SK-N-SH (cell line): ENCODE results near the gene UNC93A. TPM values are rescaled to one million over a fixed set of nuclear protein-coding genes. Genes with fewer than 3 reads are reported as not detected.

Experiments
- CTCF ChIA-PET: fragments of 300-600, 350-600 bp; formaldehyde crosslinking; extraction: SDS; loops from one replicate; lab custom pipeline; 2021; lab: Yijun Ruan, JAX
- POLR2A ChIA-PET: fragments of 350-600 bp; sonication (Branson Sonifier 250); formaldehyde crosslinking; extraction: SDS; loops from one replicate; lab custom pipeline; 2020; ENCODE audit warnings: antibody characterized with exemption, inconsistent platforms; lab: Yijun Ruan, JAX
- DNase-seq: peaks from one replicate; pipeline ENCODE4 v3.0.0; 2012
- H2AFZ ChIP-seq: fragments of 200-600 bp; sonication (generic); 2 replicates; pipeline ENCODE4 v1.8.1; 2016; ENCODE audit warnings: antibody characterized with exemption, mild to moderate bottlenecking, low read depth
- H3F3A ChIP-seq: fragments of 200-600 bp; sonication (generic); replicated peaks from 2 replicates; pipeline ENCODE3; 2016; ENCODE audit warnings: antibody characterized with exemption, mild to moderate bottlenecking; ENCODE audit not compliant: insufficient read depth
- H3K27ac ChIP-seq, 2 experiments: fragments of 200-500 bp in 1 of 2; fragments of 200-600 bp in 1 of 2; sonication (Bioruptor generic) in 1 of 2; sonication (generic), shearing (Covaris generic) in 1 of 2; 2 replicates each; pipeline versions ENCODE4 v1.5.1 to v1.6.1; 2014 to 2016; ENCODE audit warnings: low read depth in 2 of 2, inconsistent platforms in 1 of 2, low read length in 1 of 2, mild to moderate bottlenecking in 1 of 2, mixed read lengths in 1 of 2
- H3K27me3 ChIP-seq: fragments of 200-600 bp; sonication (generic), shearing (Covaris generic); 2 replicates; pipeline ENCODE4 v1.6.1; 2016; ENCODE audit warnings: mixed run types; ENCODE audit not compliant: insufficient read depth
- H3K36me3 ChIP-seq, 2 experiments: fragments of 200-500 bp in 1 of 2; fragments of 200-600 bp in 1 of 2; sonication (Bioruptor generic) in 1 of 2; sonication (generic) in 1 of 2; replicated peaks in 1 of 2; 2 replicates each; pipeline versions ENCODE3 to v1.5.1; 2014 to 2016; ENCODE audit warnings: low read length in 1 of 2, mild to moderate bottlenecking in 1 of 2; ENCODE audit not compliant: insufficient read depth in 2 of 2, control insufficient read depth in 1 of 2
- H3K4me1 ChIP-seq, 2 experiments: fragments of 200-500 bp in 1 of 2; fragments of 200-600 bp in 1 of 2; sonication (Bioruptor generic) in 1 of 2; sonication (generic), shearing (Covaris generic) in 1 of 2; 2 replicates each; pipeline versions ENCODE4 v1.5.1 to v1.6.1; 2014 to 2016; ENCODE audit warnings: low read depth in 1 of 2, low read length in 1 of 2, mixed run types in 1 of 2; ENCODE audit not compliant: insufficient read depth in 2 of 2, control insufficient read depth in 1 of 2
- H3K4me2 ChIP-seq: fragments of 200-600 bp; sonication (generic), shearing (Covaris generic); 2 replicates; pipeline ENCODE4 v1.6.1; 2017; ENCODE audit warnings: mixed run types
- H3K4me3 ChIP-seq, 2 experiments: fragments of 200-500 bp in 1 of 2; fragments of 200-600 bp in 1 of 2; sonication (Bioruptor generic) in 1 of 2; sonication (generic), shearing (Covaris generic) in 1 of 2; 2 replicates each; pipeline versions ENCODE4 v1.5.1 to v1.8.1; 2014 to 2016; ENCODE audit warnings: low read depth in 2 of 2, inconsistent platforms in 1 of 2, low read length in 1 of 2, mild to moderate bottlenecking in 1 of 2, mixed read lengths in 1 of 2, moderate library complexity in 1 of 2
- H3K79me2 ChIP-seq: fragments of 200-600 bp; sonication (generic); 2 replicates; pipeline ENCODE4 v1.8.1; 2017; ENCODE audit warnings: mild to moderate bottlenecking; ENCODE audit not compliant: insufficient read depth
- H3K9ac ChIP-seq: fragments of 200-600 bp; sonication (generic); 2 replicates; pipeline ENCODE4 v1.6.1; 2017; ENCODE audit warnings: mixed run types
- H3K9me2 ChIP-seq: fragments of 200-600 bp; sonication (generic); 2 replicates; pipeline ENCODE4 v1.6.1; 2017; ENCODE audit warnings: mixed run types
- H3K9me3 ChIP-seq: fragments of 200-600 bp; sonication (generic); 2 replicates; pipeline ENCODE4 v1.6.1; 2017; ENCODE audit warnings: mixed run types, mild to moderate bottlenecking, moderate library complexity
- H4K20me1 ChIP-seq: fragments of 200-600 bp; sonication (generic); 2 replicates; pipeline ENCODE4 v1.6.1; 2017; ENCODE audit warnings: mild to moderate bottlenecking, mixed run types; ENCODE audit not compliant: insufficient read depth
- EP300 ChIP-seq, 2 experiments: IDR thresholded peaks; 2 replicates each; pipeline versions ENCODE4 v1.4.0 to v1.6.1; 2012; ENCODE audit warnings: borderline replicate concordance in 1 of 2, low read depth in 1 of 2, low read length in 1 of 2
- EZH2phosphoT487 ChIP-seq: fragments of 200-600 bp; sonication (generic); IDR thresholded peaks from 2 replicates; pipeline ENCODE4 v1.6.1; 2017; ENCODE audit warnings: low read depth, mixed run types, mild to moderate bottlenecking, antibody characterized with exemption, moderate library complexity, borderline replicate concordance
- FOSL2 ChIP-seq: IDR thresholded peaks from 2 replicates; pipeline ENCODE4 v1.4.0; 2012; ENCODE audit warnings: low read depth, mild to moderate bottlenecking, moderate library complexity, borderline replicate concordance
- FOXM1 ChIP-seq: IDR thresholded peaks from 2 replicates; pipeline ENCODE4 v1.4.0; 2012; ENCODE audit warnings: low read depth, mild to moderate bottlenecking
- GATA2 ChIP-seq: sonication (generic); formaldehyde crosslinking; IDR thresholded peaks from 2 replicates; pipeline ENCODE4 v1.5.0; 2020; ENCODE audit warnings: mild to moderate bottlenecking, missing genetic modification reagents
- JUND ChIP-seq: IDR thresholded peaks from 2 replicates; pipeline ENCODE4 v1.4.0; 2012
- MEF2A ChIP-seq: IDR thresholded peaks from 2 replicates; pipeline ENCODE4 v1.4.0; 2012; ENCODE audit warnings: low read depth, borderline replicate concordance
- MXI1 ChIP-seq: IDR thresholded peaks from 2 replicates; pipeline ENCODE4 v1.6.1; 2012; ENCODE audit warnings: mild to moderate bottlenecking, low read depth, low read length, improper control_type of control experiment
- NFIC ChIP-seq: IDR thresholded peaks from 2 replicates; pipeline ENCODE4 v1.4.0; 2012; ENCODE audit warnings: borderline replicate concordance
- NRF1 ChIP-seq: IDR thresholded peaks from 2 replicates; pipeline ENCODE4 v1.6.1; 2012; ENCODE audit warnings: low read depth, mild to moderate bottlenecking, low read length
- POLR2AphosphoS5 ChIP-seq: IDR thresholded peaks from 2 replicates; pipeline ENCODE4 v1.6.1; 2012; ENCODE audit warnings: low read depth, low read length
- RAD21 ChIP-seq: IDR thresholded peaks from 2 replicates; pipeline ENCODE4 v1.6.1; 2012; ENCODE audit warnings: mild to moderate bottlenecking, low read length
- RCOR1 ChIP-seq: fragments of 150-350 bp; IDR thresholded peaks from 2 replicates; pipeline ENCODE4 v1.6.1; 2017; ENCODE audit warnings: antibody characterized with exemption, low read length
- SIN3A ChIP-seq: IDR thresholded peaks from 2 replicates; pipeline ENCODE4 v1.6.1; 2012; ENCODE audit warnings: low read depth, mild to moderate bottlenecking, low read length, moderate library complexity, borderline replicate concordance
- TAF1 ChIP-seq: IDR thresholded peaks from 2 replicates; pipeline ENCODE4 v1.6.1; 2012; ENCODE audit warnings: low read depth, mild to moderate bottlenecking, low read length, moderate library complexity, borderline replicate concordance
- YY1 ChIP-seq: IDR thresholded peaks from 2 replicates; pipeline ENCODE4 v1.4.0; 2012; ENCODE audit warnings: low read depth, mild to moderate bottlenecking
- WGBS: methylation state at CpG from one replicate; pipeline ENCODE4 v1.1.6; 2017; ENCODE audit warnings: low lambda C conversion rate; 5-methylcytosine and 5-hydroxymethylcytosine counted together
- polyA plus RNA-seq, 3 experiments: library from polyadenylated mRNA; depleted of rRNA; stranded (reverse); fragments of >200 nt; gene quantifications; 2 replicates each; pipeline ENCODE4 v1.2.3, GENCODE V29; 2012
- TF ChIP-seq, protein P1 (sequence below): fragments of 150-350 bp; IDR thresholded peaks from 2 replicates; pipeline ENCODE4 v1.6.1; 2017; ENCODE audit warnings: antibody characterized with exemption, low read length, low read depth, borderline replicate concordance
- TF ChIP-seq, protein P2 (sequence below): IDR thresholded peaks from 2 replicates; pipeline ENCODE4 v1.4.0; 2012; ENCODE audit warnings: low read depth, borderline replicate concordance
- TF ChIP-seq, protein P3 (sequence below): fragments of 150-350 bp; IDR thresholded peaks from 2 replicates; pipeline ENCODE4 v1.6.1; 2016; ENCODE audit warnings: mild to moderate bottlenecking, low read depth, low read length
- TF ChIP-seq, protein P4 (sequence below): fragments of 200-600 bp; sonication (generic); IDR thresholded peaks from 2 replicates; pipeline ENCODE4 v1.6.1; 2017; ENCODE audit warnings: antibody characterized with exemption, mild to moderate bottlenecking, moderate library complexity
- TF ChIP-seq, protein P5 (sequence below): IDR thresholded peaks from 2 replicates; pipeline ENCODE4; 2012

Gene UNC93A
- polyA plus RNA-seq, 1 of the 3 experiments (the other 2 are of a cell fraction) = not detected

DNA sequence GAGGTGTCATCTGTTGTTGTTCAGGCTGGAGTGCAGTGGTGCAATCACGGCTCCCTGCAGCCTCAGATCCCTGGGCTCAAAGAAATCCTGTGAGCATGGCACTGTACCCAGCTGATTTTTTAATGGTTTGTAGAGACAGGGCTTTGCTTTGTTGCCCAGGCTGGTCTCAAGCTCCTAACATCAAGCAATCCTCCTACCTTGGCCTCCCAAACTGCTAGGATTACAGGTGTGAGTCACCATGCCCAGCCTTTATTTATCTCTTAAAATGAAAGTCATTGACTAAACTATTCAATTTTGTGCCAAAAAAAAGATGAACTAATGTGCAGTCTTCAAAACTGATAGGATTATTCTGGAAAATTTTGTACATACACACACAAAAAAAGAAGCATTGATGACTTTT lies 38.8 kb upstream of the UNC93A start:
- no peak overlapping the region for H3K4me3 ChIP-seq
- H3K9me3 ChIP-seq = no peaks in the 10 kb centered on the region
- 56% methylated on average over 1 of the region's 1 CpG for WGBS
- ChIA-PET CTCF (no interaction called here), POLR2A (no interaction called here)
- no peaks in the 10 kb centered on the region for H3K27me3 ChIP-seq
- no peaks in the 10 kb centered on the region for H4K20me1 ChIP-seq
- DNase-seq = no peak
- H2AFZ ChIP-seq = no peak overlapping the region
- no peaks in the 10 kb centered on the region for H3K79me2 ChIP-seq
- H3F3A ChIP-seq = no peaks in the 10 kb centered on the region
- TF ChIP-seq, protein P1, sequence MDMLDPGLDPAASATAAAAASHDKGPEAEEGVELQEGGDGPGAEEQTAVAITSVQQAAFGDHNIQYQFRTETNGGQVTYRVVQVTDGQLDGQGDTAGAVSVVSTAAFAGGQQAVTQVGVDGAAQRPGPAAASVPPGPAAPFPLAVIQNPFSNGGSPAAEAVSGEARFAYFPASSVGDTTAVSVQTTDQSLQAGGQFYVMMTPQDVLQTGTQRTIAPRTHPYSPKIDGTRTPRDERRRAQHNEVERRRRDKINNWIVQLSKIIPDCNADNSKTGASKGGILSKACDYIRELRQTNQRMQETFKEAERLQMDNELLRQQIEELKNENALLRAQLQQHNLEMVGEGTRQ = no peak
- no peak for TF ChIP-seq SIN3A
- no peak for TF ChIP-seq TAF1
- no peak for TF ChIP-seq FOSL2
- no peak for TF ChIP-seq GATA2
- no peak overlapping the region for H3K4me2 ChIP-seq
- no peaks in the 10 kb centered on the region for H3K9me2 ChIP-seq
- no peaks in the 10 kb centered on the region for H3K36me3 ChIP-seq
- no peak overlapping the region for H3K9ac ChIP-seq
- H3K4me1 ChIP-seq = peaks cover 0 to 6% of the 10 kb centered on the region in 2 experiments; a peak in 1 of 4 replicates
- H3K27ac ChIP-seq = no peak overlapping the region

DNA sequence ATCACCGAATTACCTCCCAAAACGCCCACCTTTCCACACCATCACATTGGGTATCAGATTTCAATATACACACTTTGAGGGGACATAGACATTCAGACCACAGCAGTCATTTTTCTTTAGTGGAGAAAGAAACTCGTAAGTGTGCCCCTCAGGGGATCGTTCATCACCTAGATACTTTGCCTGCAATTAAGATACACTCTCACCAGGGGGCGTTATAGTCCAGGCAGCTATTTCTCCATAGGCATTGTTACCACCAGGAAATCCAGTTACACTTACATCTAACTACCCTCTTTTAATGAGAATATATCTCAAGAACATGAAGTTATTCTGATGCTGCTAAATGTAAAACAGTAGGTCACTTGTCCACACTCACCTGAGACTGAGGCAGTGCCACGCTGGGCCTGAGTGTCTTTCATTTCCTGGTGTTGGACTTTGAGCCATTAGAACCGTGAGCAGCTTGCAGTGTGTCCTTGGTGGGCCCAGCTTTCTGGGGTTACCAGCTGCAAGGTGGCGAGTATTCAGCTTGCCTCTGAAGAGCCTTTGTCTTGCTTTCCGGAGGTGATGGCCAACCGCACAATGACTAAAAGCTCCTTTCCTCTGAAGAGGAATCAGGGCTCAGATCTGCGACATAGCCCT lies 35.1 kb upstream of the UNC93A start:
- H3F3A ChIP-seq = no peaks in the 10 kb centered on the region
- no peaks in the 10 kb centered on the region for H3K79me2 ChIP-seq
- H4K20me1 ChIP-seq = no peaks in the 10 kb centered on the region
- no peak for DNase-seq
- no peak for TF ChIP-seq EP300 (IDR thresholded peaks at IDR 0.05; ENCODE audit: borderline replicate concordance in 1 of 2, low read depth in 1 of 2, low read length in 1 of 2)
- no peak for TF ChIP-seq SIN3A
- TF ChIP-seq, protein P2, sequence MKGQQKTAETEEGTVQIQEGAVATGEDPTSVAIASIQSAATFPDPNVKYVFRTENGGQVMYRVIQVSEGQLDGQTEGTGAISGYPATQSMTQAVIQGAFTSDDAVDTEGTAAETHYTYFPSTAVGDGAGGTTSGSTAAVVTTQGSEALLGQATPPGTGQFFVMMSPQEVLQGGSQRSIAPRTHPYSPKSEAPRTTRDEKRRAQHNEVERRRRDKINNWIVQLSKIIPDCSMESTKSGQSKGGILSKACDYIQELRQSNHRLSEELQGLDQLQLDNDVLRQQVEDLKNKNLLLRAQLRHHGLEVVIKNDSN = no peak
- TF ChIP-seq NFIC = no peak
- TF ChIP-seq, protein P3, sequence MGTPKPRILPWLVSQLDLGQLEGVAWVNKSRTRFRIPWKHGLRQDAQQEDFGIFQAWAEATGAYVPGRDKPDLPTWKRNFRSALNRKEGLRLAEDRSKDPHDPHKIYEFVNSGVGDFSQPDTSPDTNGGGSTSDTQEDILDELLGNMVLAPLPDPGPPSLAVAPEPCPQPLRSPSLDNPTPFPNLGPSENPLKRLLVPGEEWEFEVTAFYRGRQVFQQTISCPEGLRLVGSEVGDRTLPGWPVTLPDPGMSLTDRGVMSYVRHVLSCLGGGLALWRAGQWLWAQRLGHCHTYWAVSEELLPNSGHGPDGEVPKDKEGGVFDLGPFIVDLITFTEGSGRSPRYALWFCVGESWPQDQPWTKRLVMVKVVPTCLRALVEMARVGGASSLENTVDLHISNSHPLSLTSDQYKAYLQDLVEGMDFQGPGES = no peak
- no peak for TF ChIP-seq FOSL2
- TF ChIP-seq POLR2AphosphoS5 = no peak
- no peak for TF ChIP-seq MXI1
- TF ChIP-seq RCOR1 = no peak
- TF ChIP-seq MEF2A = no peak
- no peak for TF ChIP-seq GATA2
- TF ChIP-seq, protein P4, sequence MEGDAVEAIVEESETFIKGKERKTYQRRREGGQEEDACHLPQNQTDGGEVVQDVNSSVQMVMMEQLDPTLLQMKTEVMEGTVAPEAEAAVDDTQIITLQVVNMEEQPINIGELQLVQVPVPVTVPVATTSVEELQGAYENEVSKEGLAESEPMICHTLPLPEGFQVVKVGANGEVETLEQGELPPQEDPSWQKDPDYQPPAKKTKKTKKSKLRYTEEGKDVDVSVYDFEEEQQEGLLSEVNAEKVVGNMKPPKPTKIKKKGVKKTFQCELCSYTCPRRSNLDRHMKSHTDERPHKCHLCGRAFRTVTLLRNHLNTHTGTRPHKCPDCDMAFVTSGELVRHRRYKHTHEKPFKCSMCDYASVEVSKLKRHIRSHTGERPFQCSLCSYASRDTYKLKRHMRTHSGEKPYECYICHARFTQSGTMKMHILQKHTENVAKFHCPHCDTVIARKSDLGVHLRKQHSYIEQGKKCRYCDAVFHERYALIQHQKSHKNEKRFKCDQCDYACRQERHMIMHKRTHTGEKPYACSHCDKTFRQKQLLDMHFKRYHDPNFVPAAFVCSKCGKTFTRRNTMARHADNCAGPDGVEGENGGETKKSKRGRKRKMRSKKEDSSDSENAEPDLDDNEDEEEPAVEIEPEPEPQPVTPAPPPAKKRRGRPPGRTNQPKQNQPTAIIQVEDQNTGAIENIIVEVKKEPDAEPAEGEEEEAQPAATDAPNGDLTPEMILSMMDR = no peak
- no peak for TF ChIP-seq JUND
- no peak for TF ChIP-seq EZH2phosphoT487
- TF ChIP-seq YY1 = no peak
- no peak for TF ChIP-seq FOXM1
- TF ChIP-seq NRF1 = no peak
- TF ChIP-seq, protein P5, sequence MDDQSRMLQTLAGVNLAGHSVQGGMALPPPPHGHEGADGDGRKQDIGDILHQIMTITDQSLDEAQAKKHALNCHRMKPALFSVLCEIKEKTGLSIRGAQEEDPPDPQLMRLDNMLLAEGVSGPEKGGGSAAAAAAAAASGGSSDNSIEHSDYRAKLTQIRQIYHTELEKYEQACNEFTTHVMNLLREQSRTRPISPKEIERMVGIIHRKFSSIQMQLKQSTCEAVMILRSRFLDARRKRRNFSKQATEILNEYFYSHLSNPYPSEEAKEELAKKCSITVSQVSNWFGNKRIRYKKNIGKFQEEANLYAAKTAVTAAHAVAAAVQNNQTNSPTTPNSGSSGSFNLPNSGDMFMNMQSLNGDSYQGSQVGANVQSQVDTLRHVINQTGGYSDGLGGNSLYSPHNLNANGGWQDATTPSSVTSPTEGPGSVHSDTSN = no peak
- TF ChIP-seq RAD21 = no peak
- no peak overlapping the region for H3K4me2 ChIP-seq
- H2AFZ ChIP-seq = no peak overlapping the region
- no peaks in the 10 kb centered on the region for H3K9me2 ChIP-seq
- ChIA-PET CTCF (no interaction called here), POLR2A (no interaction called here)
- H3K27ac ChIP-seq = no peak overlapping the region
- no peak overlapping the region for H3K4me3 ChIP-seq
- H3K9me3 ChIP-seq = no peaks in the 10 kb centered on the region
- no peaks in the 10 kb centered on the region for H3K36me3 ChIP-seq
- no peaks in the 10 kb centered on the region for H3K27me3 ChIP-seq
- WGBS = 18% methylated on average over 8 of the region's 11 CpGs
- no peaks in the 10 kb centered on the region for H3K4me1 ChIP-seq
- H3K9ac ChIP-seq = no peak overlapping the region
